Mammary epithelial cell (primary cell): ENCODE results near the gene SRGAP3.

Source experiments
- CTCF ChIP-seq, 2 donors: IDR thresholded peaks in 1 of 2; conservative IDR thresholded peaks in 1 of 2; 2 replicates each; pipeline ENCODE4 v1.5.1; 2011 to 2012; ENCODE audit warnings: inconsistent platforms in 2 of 2, low read length in 2 of 2, mild to moderate bottlenecking in 2 of 2, control low read depth in 1 of 2, low read depth in 1 of 2; ENCODE audit not compliant: insufficient read depth in 1 of 2; ENCODE audit errors: extremely low read depth in 1 of 2
- EZH2 ChIP-seq: IDR thresholded peaks from 2 replicates; pipeline ENCODE4 v1.6.1; 2012; ENCODE audit warnings: low read length, inconsistent platforms, borderline replicate concordance

GRCh38 chr3:9211155-9211950, 38.1 kb downstream of the SRGAP3 start:
- TF ChIP-seq CTCF (conservative IDR thresholded peaks at IDR 0.05 in 1 of 2, IDR thresholded peaks at IDR 0.05 in 1 of 2; ENCODE audit: extremely low read depth in 1 of 2, insufficient read depth in 1 of 2, low read depth in 1 of 2, low read length in 2 of 2) = no peak
- no peak for TF ChIP-seq EZH2
